GM19455 (cell line): ENCODE measurements around the gene TBX10.
"Not testable (repeated sequence)": the region's sequence is repeated elsewhere in the genome, so short reads cannot be mapped to it uniquely, and the experiment has no call there.

Experiments
- ATAC-seq: cut with Tn5 transposase; IDR thresholded peaks from one replicate; pipeline ENCODE4 v1.9.1; 2021; ENCODE audit not compliant: unreplicated experiment

TBX10 gene

GRCh38 chr11:67646535-67647336 lies 7.2 kb upstream of the TBX10 start:
- ATAC-seq, result no peak

GRCh38 chr11:67645521-67646461 lies 6.2 kb upstream of the TBX10 start:
- ATAC-seq, result no peak

GRCh38 chr11:67644472-67645418 lies 5.2 kb upstream of the TBX10 start:
- ATAC-seq, result no peak

GRCh38 chr11:67644042-67644441 lies 4.5 kb upstream of the TBX10 start:
- ATAC-seq, result no peak

GRCh38 chr11:67642173-67643120 lies 2.9 kb upstream of the TBX10 start:
- no peak for ATAC-seq

GRCh38 chr11:67641338-67642172 lies 2.0 kb upstream of the TBX10 start:
- ATAC-seq, result no peak

- no peak for ATAC-seq
These were observed 1.3 kb upstream of the TBX10 start for GRCh38 chr11:67640758-67641337.

- ATAC-seq, result no peak
These were observed 626 bp upstream of the TBX10 start for GRCh38 chr11:67640021-67640757.

GRCh38 chr11:67638535-67639437 lies 777 bp downstream of the TBX10 start:
- no peak for ATAC-seq

GRCh38 chr11:67637441-67637840 lies 2.1 kb downstream of the TBX10 start:
- ATAC-seq, result not testable (repeated sequence)

- ATAC-seq, result no peak
These were observed 2.6 kb downstream of the TBX10 start for GRCh38 chr11:67636962-67637361.

GRCh38 chr11:67635231-67635521 lies 4.4 kb downstream of the TBX10 start:
- no peak for ATAC-seq

- ATAC-seq, result no peak
These were observed 5.0 kb downstream of the TBX10 start for GRCh38 chr11:67634366-67635230.

GRCh38 chr11:67633758-67634365 lies 5.7 kb downstream of the TBX10 start:
- no peak for ATAC-seq

GRCh38 chr11:67632982-67633755 lies 6.4 kb downstream of the TBX10 start:
- ATAC-seq, result no peak
